ENCODE measurements around the gene PRPF38A.
A peak's percentile ranks its signal among the peaks of the same experiment; 100 is the strongest.

Gene PRPF38A, protein sequence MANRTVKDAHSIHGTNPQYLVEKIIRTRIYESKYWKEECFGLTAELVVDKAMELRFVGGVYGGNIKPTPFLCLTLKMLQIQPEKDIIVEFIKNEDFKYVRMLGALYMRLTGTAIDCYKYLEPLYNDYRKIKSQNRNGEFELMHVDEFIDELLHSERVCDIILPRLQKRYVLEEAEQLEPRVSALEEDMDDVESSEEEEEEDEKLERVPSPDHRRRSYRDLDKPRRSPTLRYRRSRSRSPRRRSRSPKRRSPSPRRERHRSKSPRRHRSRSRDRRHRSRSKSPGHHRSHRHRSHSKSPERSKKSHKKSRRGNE

DNA sequence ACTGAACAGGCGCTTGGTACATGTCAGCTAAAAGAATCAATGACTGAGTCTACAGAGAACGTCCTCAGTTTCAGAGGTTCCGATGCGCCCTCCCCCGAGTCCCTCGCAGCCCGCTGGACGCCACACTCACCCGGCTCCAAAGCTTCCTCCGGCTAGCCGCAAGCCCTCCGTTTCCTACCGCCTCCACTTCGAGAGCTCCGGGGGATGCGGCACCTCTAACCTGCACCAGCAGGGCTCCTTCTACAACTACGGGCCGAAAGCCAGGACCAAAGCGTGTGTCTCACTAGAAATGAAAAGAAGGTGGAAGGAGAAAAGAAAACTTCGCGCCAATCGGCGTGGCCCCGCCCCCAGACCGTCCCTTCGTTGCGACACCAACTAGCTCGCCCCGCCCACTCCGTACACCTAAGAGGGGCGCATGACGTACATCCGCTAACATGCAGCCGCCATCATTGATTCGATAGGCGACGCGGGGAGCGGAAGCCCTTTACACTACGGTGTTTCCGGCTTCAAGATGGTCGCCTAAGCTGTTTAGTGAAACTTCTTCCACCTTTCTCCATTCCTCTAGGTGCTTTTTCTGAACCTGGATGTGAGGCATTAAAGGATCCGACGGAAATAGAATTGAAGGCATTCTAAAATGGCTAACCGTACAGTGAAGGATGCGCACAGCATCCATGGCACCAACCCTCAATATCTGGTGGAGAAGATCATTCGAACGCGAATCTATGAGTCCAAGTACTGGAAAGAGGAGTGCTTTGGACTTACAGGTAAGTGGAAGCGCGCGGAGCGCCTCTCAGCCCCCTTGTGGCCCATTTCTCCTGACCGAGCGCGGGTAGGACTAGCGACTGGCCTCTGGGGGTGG is at the start of gene PRPF38A, which contains the start of gene ORC1:
PRPF38A (plus strand) TSS at position 487 of the 859 bp plus-strand sequence; CDS start at position 635, 148 bp downstream.
ORC1 (minus strand) TSS at position 308 of the 859 bp plus-strand sequence. CDS start 2,200 bp downstream, outside the sequence.
- TF ChIP-seq, protein P1, sequence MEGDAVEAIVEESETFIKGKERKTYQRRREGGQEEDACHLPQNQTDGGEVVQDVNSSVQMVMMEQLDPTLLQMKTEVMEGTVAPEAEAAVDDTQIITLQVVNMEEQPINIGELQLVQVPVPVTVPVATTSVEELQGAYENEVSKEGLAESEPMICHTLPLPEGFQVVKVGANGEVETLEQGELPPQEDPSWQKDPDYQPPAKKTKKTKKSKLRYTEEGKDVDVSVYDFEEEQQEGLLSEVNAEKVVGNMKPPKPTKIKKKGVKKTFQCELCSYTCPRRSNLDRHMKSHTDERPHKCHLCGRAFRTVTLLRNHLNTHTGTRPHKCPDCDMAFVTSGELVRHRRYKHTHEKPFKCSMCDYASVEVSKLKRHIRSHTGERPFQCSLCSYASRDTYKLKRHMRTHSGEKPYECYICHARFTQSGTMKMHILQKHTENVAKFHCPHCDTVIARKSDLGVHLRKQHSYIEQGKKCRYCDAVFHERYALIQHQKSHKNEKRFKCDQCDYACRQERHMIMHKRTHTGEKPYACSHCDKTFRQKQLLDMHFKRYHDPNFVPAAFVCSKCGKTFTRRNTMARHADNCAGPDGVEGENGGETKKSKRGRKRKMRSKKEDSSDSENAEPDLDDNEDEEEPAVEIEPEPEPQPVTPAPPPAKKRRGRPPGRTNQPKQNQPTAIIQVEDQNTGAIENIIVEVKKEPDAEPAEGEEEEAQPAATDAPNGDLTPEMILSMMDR (conservative IDR thresholded peaks at IDR 0.05; ENCODE audit: low read depth, low read length) = peak; percentile 73
- Histone ChIP-seq H3K79me2 (ENCODE audit: insufficient read depth, low read depth) (peaks cover 67% of the 10 kb centered on the region), H2AFZ (ENCODE audit: low read depth) (peak within 1 kb of the TSS; percentile 94), H3K4me3 (IDR thresholded peaks at IDR 0.05; ENCODE audit: insufficient read depth, low read depth, low read length) (peak within 1 kb of the TSS; percentile 95), H4K20me1 (ENCODE audit: insufficient read depth) (no peaks in the 10 kb centered on the region), H3K9ac (peak within 1 kb of the TSS; percentile 78), H3K36me3 (ENCODE audit: insufficient read depth) (peaks cover 51% of the 10 kb centered on the region; the same call in 1 of the 2 replicates), H3K4me1 (ENCODE audit: low read depth, poor library complexity, severe bottlenecking) (peaks cover 44% of the 10 kb centered on the region), H3K4me2 (peak within 1 kb of the TSS; percentile 97), H3K27ac (peak within 1 kb of the TSS; percentile 82), H3K27me3 (ENCODE audit: insufficient read depth, low read depth) (no peaks in the 10 kb centered on the region)

DNA sequence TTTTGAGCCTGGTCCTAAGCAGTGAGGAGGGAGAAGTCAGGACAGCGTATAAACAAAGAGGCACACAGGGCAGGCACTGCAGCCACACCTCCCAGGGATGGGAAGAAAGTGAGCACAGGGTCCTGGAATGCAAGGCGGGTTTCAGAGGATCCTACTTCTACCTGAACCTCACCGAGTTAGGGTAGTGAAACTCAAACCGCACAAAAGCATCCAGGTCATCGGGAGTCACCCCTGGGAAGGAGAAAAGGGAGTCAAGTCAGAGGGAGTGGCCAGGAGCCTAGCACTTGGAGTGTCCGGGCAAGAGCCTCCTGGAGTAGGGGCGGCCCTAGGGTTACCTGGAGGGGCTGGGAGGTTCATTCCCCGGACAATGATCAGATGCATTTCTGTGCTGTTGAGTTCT is 49.0 kb upstream of the PRPF38A start:
- Histone ChIP-seq H4K20me1 (ENCODE audit: insufficient read depth) (no peaks in the 10 kb centered on the region), H3K79me2 (ENCODE audit: insufficient read depth, low read depth) (no peaks in the 10 kb centered on the region), H3K27me3 (ENCODE audit: insufficient read depth, low read depth) (no peaks in the 10 kb centered on the region), H3K27ac (no peak overlapping the region), H3K4me1 (ENCODE audit: low read depth, poor library complexity, severe bottlenecking) (no peaks in the 10 kb centered on the region), H2AFZ (ENCODE audit: low read depth) (no peak overlapping the region), H3K4me3 (IDR thresholded peaks at IDR 0.05; ENCODE audit: insufficient read depth, low read depth, low read length) (no peak overlapping the region), H3K4me2 (no peak overlapping the region), H3K36me3 (ENCODE audit: insufficient read depth) (no peaks in the 10 kb centered on the region; the same call in 1 of the 2 replicates), H3K9ac (no peak overlapping the region)
- TF ChIP-seq, protein P1 (conservative IDR thresholded peaks at IDR 0.05; ENCODE audit: low read depth, low read length) = no peak

DNA sequence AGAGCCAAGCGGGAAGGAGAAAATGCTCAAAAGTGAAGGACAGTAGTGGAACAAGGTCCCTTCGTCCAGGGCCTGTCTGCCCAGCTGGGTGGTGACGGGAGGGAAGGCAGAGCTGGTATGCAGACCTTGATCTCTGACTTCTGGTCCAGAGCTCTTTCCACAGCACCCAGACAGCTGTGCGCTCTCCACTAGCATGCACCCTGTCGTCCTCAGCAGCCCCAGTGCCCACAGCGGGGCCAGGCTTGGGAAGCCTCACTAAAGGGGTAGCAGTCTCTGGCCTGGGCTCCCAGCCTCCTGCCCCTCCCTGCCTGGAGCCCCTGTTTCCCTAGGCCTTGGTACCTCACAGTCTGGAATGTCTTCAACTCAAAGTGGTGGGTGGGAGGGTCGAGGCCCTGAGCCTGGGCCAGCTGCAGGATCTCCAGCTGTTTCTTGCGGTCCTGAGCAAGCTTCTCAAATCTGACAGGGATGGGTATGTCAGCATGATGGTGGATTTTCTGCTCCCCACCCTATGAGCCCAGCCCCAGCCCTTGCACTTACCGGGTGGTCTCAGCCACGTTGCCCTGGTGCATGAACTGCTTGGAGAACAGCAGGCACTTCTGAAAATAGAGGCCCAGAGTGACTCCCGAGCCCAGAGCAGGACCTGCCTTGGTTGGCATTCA is 48.4 kb upstream of the PRPF38A start:
- Histone ChIP-seq H3K27me3 (ENCODE audit: insufficient read depth, low read depth) (no peaks in the 10 kb centered on the region), H3K79me2 (ENCODE audit: insufficient read depth, low read depth) (no peaks in the 10 kb centered on the region), H3K4me2 (no peak overlapping the region), H2AFZ (ENCODE audit: low read depth) (no peak overlapping the region), H3K4me3 (IDR thresholded peaks at IDR 0.05; ENCODE audit: insufficient read depth, low read depth, low read length) (no peak overlapping the region), H3K4me1 (ENCODE audit: low read depth, poor library complexity, severe bottlenecking) (no peaks in the 10 kb centered on the region), H3K36me3 (ENCODE audit: insufficient read depth) (no peaks in the 10 kb centered on the region; the same call in 1 of the 2 replicates), H4K20me1 (ENCODE audit: insufficient read depth) (no peaks in the 10 kb centered on the region), H3K9ac (no peak overlapping the region), H3K27ac (no peak overlapping the region)
- TF ChIP-seq, protein P1 (conservative IDR thresholded peaks at IDR 0.05; ENCODE audit: low read depth, low read length) = no peak

DNA sequence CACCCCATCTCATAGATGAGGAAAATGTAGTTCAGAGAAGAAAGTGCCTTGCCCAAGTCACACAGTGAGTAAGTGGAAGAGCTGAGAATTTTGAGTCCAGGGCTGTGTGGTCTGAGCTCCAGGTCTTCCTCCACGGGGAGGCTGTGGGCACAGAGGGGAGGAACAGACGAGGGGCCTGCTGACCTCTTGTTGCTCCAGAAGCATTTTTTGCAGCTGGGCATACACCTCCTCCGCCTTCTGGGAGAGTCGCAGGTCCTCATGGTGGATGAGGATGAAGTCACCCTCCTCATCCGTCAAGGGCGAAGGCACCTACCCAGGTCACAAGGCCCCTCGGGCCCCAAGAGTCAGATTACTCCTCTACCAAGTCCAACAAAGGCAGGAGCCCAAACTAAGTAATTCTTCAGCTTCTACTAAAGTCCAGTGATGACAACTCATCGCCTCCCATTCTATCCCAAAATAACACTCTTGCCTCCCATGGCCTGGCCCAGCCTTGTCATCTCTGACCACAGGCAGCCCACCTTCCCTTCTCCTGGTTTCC is 47.5 kb upstream of the PRPF38A start:
- H3K4me2 ChIP-seq = no peak overlapping the region
- H3K79me2 ChIP-seq (ENCODE audit: insufficient read depth, low read depth) = no peaks in the 10 kb centered on the region
- no peaks in the 10 kb centered on the region for H4K20me1 ChIP-seq (ENCODE audit: insufficient read depth)
- no peak overlapping the region for H3K27ac ChIP-seq
- H2AFZ ChIP-seq (ENCODE audit: low read depth) = no peak overlapping the region
- H3K4me1 ChIP-seq (ENCODE audit: low read depth, poor library complexity, severe bottlenecking) = no peaks in the 10 kb centered on the region
- TF ChIP-seq, protein P1 (conservative IDR thresholded peaks at IDR 0.05; ENCODE audit: low read depth, low read length) = no peak
- no peak overlapping the region for H3K9ac ChIP-seq
- H3K27me3 ChIP-seq (ENCODE audit: insufficient read depth, low read depth) = no peaks in the 10 kb centered on the region
- no peaks in the 10 kb centered on the region; the same call in 1 of the 2 replicates for H3K36me3 ChIP-seq (ENCODE audit: insufficient read depth)
- no peak overlapping the region for H3K4me3 ChIP-seq (IDR thresholded peaks at IDR 0.05; ENCODE audit: insufficient read depth, low read depth, low read length)
